CD4-positive, alpha-beta T cell treated with Interleukin-17A for 4 hours (primary cell): ENCODE results near the gene TAS2R40.
"Not testable (repeated sequence)": the region's sequence is repeated elsewhere in the genome, so short reads cannot be mapped to it uniquely, and the experiment has no call there.

Experiments
- DNase-seq: peaks from one replicate; pipeline ENCODE4 v3.0.0-alpha.2; 2020; ENCODE audit warnings: mixed read lengths

The TAS2R40 gene

DNA sequence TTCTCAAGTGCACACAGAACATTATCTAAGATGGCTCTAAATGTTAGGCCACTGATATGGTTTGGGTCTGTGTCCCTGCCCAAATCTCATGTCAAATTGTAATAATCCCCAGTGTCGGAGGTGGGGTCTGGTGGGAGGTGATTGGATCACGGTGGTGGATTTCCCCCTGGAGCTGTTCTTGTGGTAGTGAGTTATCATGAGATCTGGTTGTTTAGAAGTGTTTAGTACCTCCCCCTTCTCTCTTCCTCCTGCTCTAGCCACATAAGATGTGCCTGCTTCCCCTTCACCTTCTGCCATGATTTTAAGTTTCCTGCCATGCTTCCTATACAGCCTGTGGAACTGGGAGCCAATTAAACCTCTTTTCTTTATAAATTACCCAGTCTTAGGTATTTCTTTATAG is 30.2 kb downstream of the TAS2R40 start:
- DNase-seq = no peak

DNA sequence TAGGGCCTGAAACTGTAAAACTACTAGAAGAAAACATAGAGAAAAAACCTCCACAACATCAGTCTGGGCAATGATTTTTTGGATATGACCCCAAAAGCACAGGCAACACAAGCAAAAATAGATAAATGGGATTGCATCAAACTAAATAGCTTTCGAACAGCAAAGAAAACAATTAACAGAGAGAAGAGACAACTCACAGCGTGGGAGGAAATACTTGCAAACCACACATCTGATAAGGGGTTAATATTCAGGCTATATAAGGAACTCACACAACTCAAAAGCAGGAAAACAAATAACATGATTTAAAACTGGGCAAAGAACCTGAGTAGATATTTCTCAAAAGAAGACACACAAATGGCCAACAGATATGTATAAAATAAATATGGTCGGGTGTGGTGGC is 33.7 kb downstream of the TAS2R40 start:
- no peak for DNase-seq

DNA sequence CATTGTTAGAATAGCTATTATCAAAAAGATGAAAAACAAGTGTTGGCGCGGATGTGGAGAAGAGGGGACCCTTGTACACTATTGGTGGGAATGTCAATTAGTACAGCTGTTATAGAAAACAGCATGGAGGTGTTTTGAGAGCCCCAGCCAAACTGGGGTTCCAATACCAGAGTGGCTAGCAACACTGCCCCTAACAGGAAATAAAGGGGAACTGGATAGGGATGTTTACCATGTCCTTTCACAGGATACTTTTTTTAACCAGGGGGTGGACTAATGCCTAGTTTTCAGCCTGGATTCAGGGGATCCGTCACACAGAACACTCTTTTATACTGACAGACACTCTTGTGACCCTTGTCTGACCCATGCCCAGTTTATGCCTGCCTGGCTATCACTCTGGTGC is 34.5 kb downstream of the TAS2R40 start:
- DNase-seq = no peak

DNA sequence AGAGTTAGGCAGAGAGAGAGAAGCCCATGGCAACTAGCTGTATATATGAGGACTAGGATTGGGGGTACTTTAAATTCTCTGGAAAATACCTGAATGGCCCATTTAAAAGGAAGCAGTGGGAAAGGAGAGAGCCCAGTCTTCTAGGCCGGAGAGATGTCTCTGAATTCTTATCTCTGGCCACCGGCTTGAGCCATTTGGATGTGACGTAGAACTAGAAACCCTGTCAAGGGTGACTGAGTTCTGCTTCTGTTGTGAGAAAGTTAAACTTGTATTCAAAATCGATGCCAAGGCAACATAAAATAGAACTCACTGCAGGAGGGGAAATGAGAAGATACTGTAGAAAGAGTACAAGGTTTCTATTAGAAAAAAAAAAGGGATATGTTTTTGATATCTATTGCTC is 35.1 kb downstream of the TAS2R40 start:
- no peak for DNase-seq

DNA sequence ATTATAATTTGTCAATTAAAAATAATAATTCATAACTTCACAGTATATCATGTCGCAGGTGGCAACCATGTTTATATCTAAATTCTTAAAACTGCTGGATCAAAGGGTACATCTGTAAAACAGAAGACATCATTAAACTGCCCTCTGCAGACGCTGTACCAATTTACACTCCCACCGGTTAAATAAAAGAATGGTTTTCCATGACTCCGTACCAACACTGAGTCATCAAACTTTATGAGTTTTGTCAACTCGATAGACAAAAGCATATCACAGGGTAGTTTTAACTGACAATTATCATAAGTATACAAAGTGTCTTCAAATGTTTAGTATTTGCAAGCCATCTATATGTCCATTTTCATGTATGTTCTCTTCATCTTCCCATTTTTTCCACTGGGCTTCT is 35.7 kb downstream of the TAS2R40 start:
- no peak for DNase-seq

DNA sequence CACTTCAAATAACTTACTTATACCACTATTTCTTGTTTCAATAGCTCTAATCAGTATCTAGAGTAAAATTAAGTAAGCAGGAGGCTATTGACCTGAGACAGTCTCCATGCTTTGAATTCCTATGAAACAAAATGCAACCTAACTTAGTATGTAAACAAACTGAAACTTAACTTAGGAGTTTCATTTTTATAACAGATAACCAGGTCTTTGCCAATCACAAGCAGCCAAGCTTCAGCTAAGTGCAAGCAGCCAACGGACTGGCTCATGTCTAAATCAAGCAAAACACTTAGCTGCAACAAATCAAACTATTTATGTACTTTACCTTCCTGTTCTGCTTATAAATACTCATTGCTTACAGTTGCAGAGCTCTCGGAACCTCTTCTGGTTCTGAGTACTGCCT is 37.0 kb downstream of the TAS2R40 start:
- peak; percentile 38 for DNase-seq

DNA sequence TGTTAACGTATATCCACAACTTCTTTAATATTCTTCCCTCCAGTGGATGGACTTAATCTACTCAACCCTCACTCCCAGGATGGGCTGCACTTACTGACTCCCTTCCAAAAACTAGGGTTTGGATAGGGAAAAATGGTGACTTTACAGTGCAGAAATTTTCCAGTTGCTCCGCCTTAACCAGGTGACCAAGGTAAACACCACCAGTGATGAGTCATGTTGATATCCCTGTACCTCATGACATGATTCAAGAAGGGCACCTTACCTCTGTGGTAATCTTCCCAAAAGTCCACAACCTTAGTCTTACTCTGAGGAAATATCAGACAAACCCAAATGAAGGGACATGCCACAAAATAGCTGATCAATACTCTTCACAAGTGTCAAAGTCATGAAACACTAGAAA is 37.9 kb downstream of the TAS2R40 start:
- DNase-seq = no peak

DNA sequence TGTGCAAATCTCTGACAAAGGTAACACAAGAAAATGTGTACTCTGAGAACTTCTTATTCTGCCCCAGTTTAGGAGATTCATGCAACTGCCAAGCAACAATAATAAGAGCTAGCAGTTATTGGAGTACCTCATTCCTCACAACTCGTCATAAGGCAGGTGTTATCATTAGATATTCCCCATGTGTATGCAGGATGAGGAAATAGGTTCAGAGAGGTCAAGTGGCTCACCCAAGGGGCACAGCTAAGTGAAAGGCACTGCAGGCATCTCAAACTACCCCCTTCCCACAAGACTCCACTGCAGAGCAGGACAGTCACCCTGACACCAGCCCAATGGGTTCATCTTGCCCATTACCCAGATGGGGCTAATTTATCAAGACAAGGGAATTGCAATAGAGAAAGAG is 40.1 kb downstream of the TAS2R40 start:
- DNase-seq = no peak

DNA sequence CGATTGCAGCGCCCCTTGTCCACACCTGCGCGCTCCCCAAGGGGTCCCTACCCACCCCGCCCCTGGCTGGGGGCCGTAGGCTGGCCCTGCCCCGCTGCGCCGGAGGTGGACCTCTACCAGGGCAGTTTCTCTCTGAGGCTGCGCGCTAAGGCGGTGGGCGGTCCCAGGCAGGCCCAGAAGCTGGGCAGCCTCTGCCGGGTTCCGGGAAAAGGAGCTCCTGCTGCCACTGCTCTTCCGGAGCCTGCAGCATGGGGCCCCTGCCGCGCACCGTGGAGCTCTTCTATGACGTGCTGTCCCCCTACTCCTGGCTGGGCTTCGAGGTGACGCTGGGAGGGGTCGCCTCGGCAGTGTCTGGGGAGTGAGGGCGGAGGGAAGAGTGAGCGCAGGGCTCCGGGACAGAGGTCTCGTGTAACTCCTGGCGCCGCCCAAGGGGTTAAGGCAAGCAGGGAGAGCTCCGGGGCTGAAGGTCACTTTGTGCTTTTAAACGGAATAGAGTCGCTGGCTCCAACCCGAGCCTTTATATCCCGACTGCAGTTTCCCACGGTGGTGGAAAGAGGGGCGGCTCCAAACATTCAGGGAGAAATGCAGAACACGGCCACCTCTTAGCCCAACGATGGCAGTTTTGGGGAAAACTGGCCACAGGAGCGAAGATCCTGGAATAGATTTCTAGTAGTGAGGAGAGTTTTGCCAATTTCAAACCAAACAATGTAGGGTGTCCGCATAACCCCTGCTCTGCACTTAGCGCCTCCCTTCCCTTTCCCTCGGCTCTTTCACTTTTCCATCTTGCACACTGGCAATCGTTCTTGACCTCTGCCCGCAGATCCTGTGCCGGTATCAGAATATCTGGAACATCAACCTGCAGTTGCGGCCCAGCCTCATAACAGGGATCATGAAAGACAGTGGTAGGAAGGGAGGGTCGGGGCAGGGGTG is 41.7 kb downstream of the TAS2R40 start, which contains the start of gene GSTK1:
Gene GSTK1, plus strand, starts transcription at position 176 of the 930 bp plus-strand sequence. Its CDS starts 73 bp downstream, at position 249.
- peak; percentile 87 for DNase-seq

DNA sequence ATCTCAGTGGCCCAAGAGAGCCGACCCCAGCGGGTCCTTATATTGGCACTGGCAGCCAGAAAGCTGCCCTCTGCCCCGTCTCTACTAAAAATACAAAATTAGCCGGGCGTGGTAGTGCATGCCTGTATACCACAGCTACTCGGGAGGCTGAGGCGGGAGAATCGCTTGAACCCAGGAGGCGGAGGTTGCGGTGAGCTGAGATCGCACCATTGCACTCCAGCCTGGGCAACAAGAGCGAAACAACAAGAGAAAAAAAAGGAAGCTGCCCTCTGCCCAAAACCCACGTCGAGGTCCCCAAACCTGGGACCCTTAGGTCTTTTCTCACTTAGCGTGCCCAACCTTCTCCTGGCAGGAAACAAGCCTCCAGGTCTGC is 42.3 kb downstream of the TAS2R40 start:
- not testable (repeated sequence) for DNase-seq

DNA sequence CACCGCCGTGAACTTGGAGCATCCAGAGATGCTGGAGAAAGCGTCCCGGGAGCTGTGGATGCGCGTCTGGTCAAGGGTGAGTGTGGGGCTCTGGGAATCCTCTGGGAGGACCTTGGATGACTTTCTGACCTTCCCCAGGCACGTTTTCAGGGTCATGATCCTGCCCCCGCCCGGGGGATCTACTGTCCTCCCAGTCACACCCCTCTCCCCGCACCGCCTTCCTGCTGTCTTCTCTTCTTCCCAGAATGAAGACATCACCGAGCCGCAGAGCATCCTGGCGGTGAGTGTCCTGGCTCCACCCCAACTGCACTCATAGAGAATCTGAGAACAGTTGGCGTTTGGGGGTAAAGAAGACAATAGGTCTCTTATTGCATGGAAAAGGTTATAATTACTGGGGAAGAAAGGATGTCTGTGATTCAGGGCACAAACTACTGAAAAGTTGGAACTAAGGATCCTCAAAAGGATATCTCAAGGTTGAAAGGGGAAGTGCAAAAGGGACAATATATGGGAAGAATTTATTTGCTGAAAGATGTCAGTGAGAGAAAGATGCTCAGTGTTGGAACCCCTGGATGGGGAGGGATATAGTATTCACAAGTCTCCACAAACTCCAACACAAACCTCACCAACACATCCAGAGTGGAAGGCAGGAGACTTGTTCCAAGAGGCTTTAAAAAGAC is 43.3 kb downstream of the TAS2R40 start:
- DNase-seq = peak; percentile 32

DNA sequence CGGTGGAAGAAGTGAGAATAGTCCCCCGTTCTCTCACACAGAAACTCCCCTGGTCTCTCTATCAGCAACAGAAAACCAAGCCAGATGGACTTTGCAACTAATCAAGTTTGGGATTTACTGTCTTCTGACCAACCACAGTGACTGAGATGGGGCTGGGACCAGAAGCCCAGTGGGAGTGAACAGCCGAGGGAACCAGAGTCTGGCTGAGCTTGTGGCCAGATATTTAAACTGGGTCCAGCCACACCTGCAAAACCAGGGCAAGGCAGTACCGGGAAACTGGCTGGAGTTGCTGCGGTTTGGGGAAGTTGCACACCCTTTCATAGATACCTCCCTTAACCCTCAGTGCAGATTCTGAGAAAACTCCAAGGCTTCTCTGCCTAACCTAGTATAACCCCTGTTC is 47.4 kb downstream of the TAS2R40 start:
- DNase-seq = no peak

DNA sequence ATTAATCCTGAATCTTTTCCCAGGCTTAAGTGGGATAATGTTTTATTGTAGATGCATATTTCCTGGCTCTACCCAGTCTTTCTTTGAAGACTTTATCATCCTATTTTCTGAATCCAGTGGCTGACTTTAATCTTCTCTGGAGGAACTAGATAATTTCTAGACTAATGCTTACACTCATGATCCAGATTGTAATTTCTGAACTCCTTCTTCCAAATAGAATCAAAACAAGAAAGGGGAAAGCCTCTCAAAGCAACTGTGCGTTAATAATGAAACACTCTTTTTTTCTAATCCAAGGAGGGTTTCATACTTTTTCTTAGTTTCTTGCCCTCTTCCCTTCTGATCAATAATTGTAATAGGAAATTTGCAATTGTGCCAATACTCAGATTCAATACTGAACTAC is 49.4 kb downstream of the TAS2R40 start:
- no peak for DNase-seq
